ENCODE results near the gene ST6GAL1.
"Not testable (repeated sequence)": the region's sequence is repeated elsewhere in the genome, so short reads cannot be mapped to it uniquely, and the experiment has no call there.

Gene ST6GAL1

GRCh38 chr3:187046033-187046432, 115.7 kb downstream of the ST6GAL1 start:
- Mint-ChIP-seq H3K4me1 (peaks cover 61% of the 10 kb centered on the region), H3K27ac (peak overlapping the region; percentile 95), H3K9me3 (peaks cover 1% of the 10 kb centered on the region), H3K4me3 (peak overlapping the region; percentile 7), H3K36me3 (peaks cover 45% of the 10 kb centered on the region), H3K27me3 (no peaks in the 10 kb centered on the region)
- no peak for ATAC-seq (ENCODE audit: low read depth)
- DNase-seq (ENCODE audit: low spot score in 2 of 2) = no peak

GRCh38 chr3:187049462-187050101, 119.3 kb downstream of the ST6GAL1 start:
- H3K9me3 Mint-ChIP-seq = peaks cover 3% of the 10 kb centered on the region

GRCh38 chr3:187051066-187051465, 120.7 kb downstream of the ST6GAL1 start:
- no peak overlapping the region for H3K4me3 Mint-ChIP-seq
- peaks cover 10% of the 10 kb centered on the region for H3K9me3 Mint-ChIP-seq
- DNase-seq (ENCODE audit: low spot score in 2 of 2) = no peak
- peaks cover 54% of the 10 kb centered on the region for H3K4me1 Mint-ChIP-seq
- no peaks in the 10 kb centered on the region for H3K27me3 Mint-ChIP-seq
- H3K27ac Mint-ChIP-seq = peak overlapping the region; percentile 81
- ATAC-seq (ENCODE audit: low read depth) = no peak
- peaks cover 70% of the 10 kb centered on the region for H3K36me3 Mint-ChIP-seq

More at GRCh38 chr3:187049462-187050101, 119.3 kb downstream of the ST6GAL1 start:
- H3K27me3 Mint-ChIP-seq = no peaks in the 10 kb centered on the region
- DNase-seq (ENCODE audit: low spot score in 2 of 2) (no peak), ATAC-seq (ENCODE audit: low read depth) (no peak)
- peaks cover 60% of the 10 kb centered on the region for H3K36me3 Mint-ChIP-seq
- no peak overlapping the region for H3K4me3 Mint-ChIP-seq
- peak overlapping the region; percentile 81 for H3K27ac Mint-ChIP-seq
- peaks cover 55% of the 10 kb centered on the region for H3K4me1 Mint-ChIP-seq

GRCh38 chr3:187051724-187052366, 121.5 kb downstream of the ST6GAL1 start:
- no peak for ATAC-seq (ENCODE audit: low read depth)
- H3K27ac Mint-ChIP-seq = peak overlapping the region; percentile 81
- H3K4me1 Mint-ChIP-seq = peaks cover 49% of the 10 kb centered on the region
- peaks cover 13% of the 10 kb centered on the region for H3K9me3 Mint-ChIP-seq
- no peaks in the 10 kb centered on the region for H3K27me3 Mint-ChIP-seq
- H3K4me3 Mint-ChIP-seq = no peak overlapping the region
- H3K36me3 Mint-ChIP-seq = peaks cover 72% of the 10 kb centered on the region
- DNase-seq (ENCODE audit: low spot score in 2 of 2) = no peak

GRCh38 chr3:187052427-187052826, 122.1 kb downstream of the ST6GAL1 start:
- peaks cover 52% of the 10 kb centered on the region for H3K4me1 Mint-ChIP-seq
- peaks cover 16% of the 10 kb centered on the region for H3K9me3 Mint-ChIP-seq
- DNase-seq (ENCODE audit: low spot score in 2 of 2); H3K27ac Mint-ChIP-seq; ATAC-seq (ENCODE audit: low read depth); H3K27me3 Mint-ChIP-seq; H3K4me3 Mint-ChIP-seq: not testable (repeated sequence)
- H3K36me3 Mint-ChIP-seq = peaks cover 77% of the 10 kb centered on the region

- H3K9me3 Mint-ChIP-seq = peaks cover 16% of the 10 kb centered on the region
- H3K4me1 Mint-ChIP-seq = peaks cover 49% of the 10 kb centered on the region
- DNase-seq (ENCODE audit: low spot score in 2 of 2); ATAC-seq (ENCODE audit: low read depth); H3K27me3 Mint-ChIP-seq; H3K4me3 Mint-ChIP-seq: not testable (repeated sequence)
- peaks cover 84% of the 10 kb centered on the region for H3K36me3 Mint-ChIP-seq
- peak overlapping the region; percentile 4 for H3K27ac Mint-ChIP-seq
Measured at GRCh38 chr3:187054433-187054832, 124.1 kb downstream of the ST6GAL1 start.

GRCh38 chr3:187057803-187058202, 127.5 kb downstream of the ST6GAL1 start:
- not testable (repeated sequence) for H3K4me3 Mint-ChIP-seq, H3K27me3 Mint-ChIP-seq
- peaks cover 44% of the 10 kb centered on the region for H3K4me1 Mint-ChIP-seq

GRCh38 chr3:187061748-187062147, 131.4 kb downstream of the ST6GAL1 start:
- DNase-seq (ENCODE audit: low spot score in 2 of 2) (no peak), ATAC-seq (ENCODE audit: low read depth) (no peak)
- Mint-ChIP-seq H3K36me3 (peaks cover 48% of the 10 kb centered on the region), H3K9me3 (peaks cover 4% of the 10 kb centered on the region), H3K4me1 (peaks cover 58% of the 10 kb centered on the region), H3K27ac (peak overlapping the region; percentile 99), H3K27me3 (no peaks in the 10 kb centered on the region), H3K4me3 (no peak overlapping the region)

More at GRCh38 chr3:187057803-187058202, 127.5 kb downstream of the ST6GAL1 start:
- Mint-ChIP-seq H3K36me3 (peaks cover 75% of the 10 kb centered on the region), H3K9me3 (peaks cover 15% of the 10 kb centered on the region)
- not testable (repeated sequence) for H3K27ac Mint-ChIP-seq; DNase-seq (ENCODE audit: low spot score in 2 of 2); ATAC-seq (ENCODE audit: low read depth)

- H3K9me3 Mint-ChIP-seq = no peaks in the 10 kb centered on the region
- peaks cover 58% of the 10 kb centered on the region for H3K4me1 Mint-ChIP-seq
- no peaks in the 10 kb centered on the region for H3K27me3 Mint-ChIP-seq
- ATAC-seq (ENCODE audit: low read depth) (no peak), DNase-seq (ENCODE audit: low spot score in 2 of 2) (no peak)
- peaks cover 40% of the 10 kb centered on the region for H3K36me3 Mint-ChIP-seq
- H3K4me3 Mint-ChIP-seq = peak overlapping the region; percentile 37
- H3K27ac Mint-ChIP-seq = peak overlapping the region; percentile 99
Measured at GRCh38 chr3:187062526-187063177, 132.3 kb downstream of the ST6GAL1 start.

- Mint-ChIP-seq H3K27me3 (no peaks in the 10 kb centered on the region), H3K27ac (peak overlapping the region; percentile 99), H3K4me1 (peaks cover 60% of the 10 kb centered on the region), H3K9me3 (no peaks in the 10 kb centered on the region), H3K36me3 (peaks cover 34% of the 10 kb centered on the region), H3K4me3 (peak overlapping the region; percentile 47)
- ATAC-seq (ENCODE audit: low read depth) (no peak), DNase-seq (ENCODE audit: low spot score in 2 of 2) (peak in 1 of 2 donors; percentile 8)
Measured at GRCh38 chr3:187063286-187064121, 133.2 kb downstream of the ST6GAL1 start.

- peak overlapping the region; percentile 99 for H3K27ac Mint-ChIP-seq
- H3K27me3 Mint-ChIP-seq = no peaks in the 10 kb centered on the region
- peaks cover 29% of the 10 kb centered on the region for H3K36me3 Mint-ChIP-seq
- DNase-seq (ENCODE audit: low spot score in 2 of 2) (peak in 1 of 2 donors; percentile 13), ATAC-seq (ENCODE audit: low read depth) (no peak)
- H3K4me3 Mint-ChIP-seq = peak overlapping the region; percentile 72
- peaks cover 59% of the 10 kb centered on the region for H3K4me1 Mint-ChIP-seq
- H3K9me3 Mint-ChIP-seq = no peaks in the 10 kb centered on the region
Measured at GRCh38 chr3:187064210-187065115, 134.1 kb downstream of the ST6GAL1 start.

GRCh38 chr3:187066228-187066995, 136.1 kb downstream of the ST6GAL1 start:
- peak; percentile 58 to 69 for DNase-seq (ENCODE audit: low spot score in 2 of 2)
- H3K27me3 Mint-ChIP-seq = no peaks in the 10 kb centered on the region

More at GRCh38 chr3:187066228-187066995, 136.1 kb downstream of the ST6GAL1 start:
- H3K36me3 Mint-ChIP-seq = peaks cover 34% of the 10 kb centered on the region
- peak overlapping the region; percentile 99 for H3K27ac Mint-ChIP-seq
- peaks cover 63% of the 10 kb centered on the region for H3K4me1 Mint-ChIP-seq
- peaks cover 3% of the 10 kb centered on the region for H3K9me3 Mint-ChIP-seq
- H3K4me3 Mint-ChIP-seq = peak overlapping the region; percentile 76
- peak; percentile 59 for ATAC-seq (ENCODE audit: low read depth)

All from memory B cell (primary cell).